ENCODE measurements around the gene PGLYRP4. TPM values are rescaled to one million over a fixed set of nuclear protein-coding genes. Genes with fewer than 3 reads are reported as not detected.

PGLYRP4 gene
- total and polyA plus RNA-seq, 3 experiments from 2014 or later: not detected

- no peak overlapping the region for H3K27ac Mint-ChIP-seq
- H3K36me3 Mint-ChIP-seq: peaks cover 0 to 5% (median 1%) of the 10 kb centered on the region in 3 donors
- H3K4me1 Mint-ChIP-seq: no peaks in the 10 kb centered on the region
- POLR2A ChIA-PET: no interaction called here
- Histone ChIP-seq H3K4me1 (ENCODE audit: insufficient read depth, low read length) (no peaks in the 10 kb centered on the region), H3K9me3 (ENCODE audit: low read length) (peaks cover 6% of the 10 kb centered on the region), H3K36me3 (ENCODE audit: insufficient read depth, low read length) (no peaks in the 10 kb centered on the region), H3K27me3 (ENCODE audit: insufficient read depth, low read length, poor library complexity, severe bottlenecking) (no peaks in the 10 kb centered on the region), H3K27ac (ENCODE audit: low read depth, low read length) (no peak overlapping the region), H3K4me3 (ENCODE audit: low read length) (no peak overlapping the region)
- peaks cover 8 to 38% of the 10 kb centered on the region in 2 donors for H3K27me3 Mint-ChIP-seq
- H3K4me3 Mint-ChIP-seq: no peak overlapping the region
- no peak for DNase-seq
- H3K9me3 Mint-ChIP-seq: peaks cover 0 to 12% (median 10%) of the 10 kb centered on the region in 5 donors
- CTCF ChIA-PET: no interaction called here
These were observed 37.9 kb upstream of the PGLYRP4 start for GRCh38 chr1:153386500-153386901.

GRCh38 chr1:153384958-153385580 is 36.4 kb upstream of the PGLYRP4 start:
- no peaks in the 10 kb centered on the region for H3K27me3 ChIP-seq (ENCODE audit: insufficient read depth, low read length, poor library complexity, severe bottlenecking)
- H3K9me3 Mint-ChIP-seq: peaks cover 2 to 18% (median 15%) of the 10 kb centered on the region in 5 donors
- no peaks in the 10 kb centered on the region for H3K36me3 ChIP-seq (ENCODE audit: insufficient read depth, low read length)
- CTCF ChIA-PET: no interaction called here
- peaks cover 0 to 10% (median 1%) of the 10 kb centered on the region in 3 donors for H3K36me3 Mint-ChIP-seq
- H3K27ac ChIP-seq (ENCODE audit: low read depth, low read length): no peak overlapping the region
- no peak overlapping the region for H3K4me3 Mint-ChIP-seq
- H3K27me3 Mint-ChIP-seq: peaks cover 7 to 40% of the 10 kb centered on the region in 2 donors
- H3K9me3 ChIP-seq (ENCODE audit: low read length): peaks cover 6% of the 10 kb centered on the region
- no peak overlapping the region for H3K4me3 ChIP-seq (ENCODE audit: low read length)
- H3K4me1 Mint-ChIP-seq: no peaks in the 10 kb centered on the region
- DNase-seq: no peak
- POLR2A ChIA-PET: no interaction called here
- H3K4me1 ChIP-seq (ENCODE audit: insufficient read depth, low read length): no peaks in the 10 kb centered on the region
- no peak overlapping the region for H3K27ac Mint-ChIP-seq

GRCh38 chr1:153380711-153381110 is 32.1 kb upstream of the PGLYRP4 start:
- ChIA-PET POLR2A (no interaction called here), CTCF (no interaction called here)
- H3K36me3 Mint-ChIP-seq: peaks cover 0 to 10% (median 0%) of the 10 kb centered on the region in 3 donors
- no peak overlapping the region for H3K27ac ChIP-seq (ENCODE audit: low read depth, low read length)
- DNase-seq: no peak
- H3K4me1 Mint-ChIP-seq: no peaks in the 10 kb centered on the region
- no peaks in the 10 kb centered on the region for H3K4me1 ChIP-seq (ENCODE audit: insufficient read depth, low read length)
- no peak overlapping the region for H3K4me3 ChIP-seq (ENCODE audit: low read length)
- H3K36me3 ChIP-seq (ENCODE audit: insufficient read depth, low read length): no peaks in the 10 kb centered on the region
- peaks cover 19 to 65% of the 10 kb centered on the region in 2 donors for H3K27me3 Mint-ChIP-seq
- H3K9me3 ChIP-seq (ENCODE audit: low read length): peaks cover 6% of the 10 kb centered on the region
- H3K9me3 Mint-ChIP-seq: peaks cover 2 to 18% (median 18%) of the 10 kb centered on the region in 5 donors
- H3K27me3 ChIP-seq (ENCODE audit: insufficient read depth, low read length, poor library complexity, severe bottlenecking): no peaks in the 10 kb centered on the region
- H3K4me3 Mint-ChIP-seq: no peak overlapping the region
- no peak overlapping the region for H3K27ac Mint-ChIP-seq

- no peaks in the 10 kb centered on the region for H3K36me3 ChIP-seq (ENCODE audit: insufficient read depth, low read length)
- H3K27me3 ChIP-seq (ENCODE audit: insufficient read depth, low read length, poor library complexity, severe bottlenecking): peaks cover 5% of the 10 kb centered on the region
- DNase-seq: no peak
- Mint-ChIP-seq H3K27ac (no peak overlapping the region), H3K4me1 (no peaks in the 10 kb centered on the region), H3K27me3 (peaks cover 20 to 71% of the 10 kb centered on the region in 2 donors), H3K36me3 (peaks cover 0 to 10% (median 0%) of the 10 kb centered on the region in 3 donors), H3K4me3 (no peak overlapping the region), H3K9me3 (peaks cover 2 to 18% (median 18%) of the 10 kb centered on the region in 5 donors)
- H3K4me1 ChIP-seq (ENCODE audit: insufficient read depth, low read length): no peaks in the 10 kb centered on the region
- CTCF ChIA-PET: no interaction called here
- POLR2A ChIA-PET: no interaction called here
- no peak overlapping the region for H3K27ac ChIP-seq (ENCODE audit: low read depth, low read length)
- H3K4me3 ChIP-seq (ENCODE audit: low read length): no peak overlapping the region
- H3K9me3 ChIP-seq (ENCODE audit: low read length): peaks cover 6% of the 10 kb centered on the region
These were observed 30.9 kb upstream of the PGLYRP4 start for GRCh38 chr1:153379591-153379990.

- ChIA-PET CTCF (interaction anchor here (1.4 kb wide), 1 partner anchor 22 kb away, joined by 5 read pairs; no protein-coding TSS in a partner anchor), POLR2A (no interaction called here)
- no peak within 1 kb of the TSS for H3K27ac Mint-ChIP-seq
- Histone ChIP-seq H3K27me3 (ENCODE audit: insufficient read depth, low read length, poor library complexity, severe bottlenecking) (peaks cover 5% of the 10 kb centered on the region), H3K4me3 (ENCODE audit: low read length) (no peak within 1 kb of the TSS), H3K4me1 (ENCODE audit: insufficient read depth, low read length) (no peaks in the 10 kb centered on the region), H3K27ac (ENCODE audit: low read depth, low read length) (no peak within 1 kb of the TSS), H3K36me3 (ENCODE audit: insufficient read depth, low read length) (no peaks in the 10 kb centered on the region), H3K9me3 (ENCODE audit: low read length) (no peaks in the 10 kb centered on the region)
- H3K36me3 Mint-ChIP-seq: no peaks in the 10 kb centered on the region
- H3K27me3 Mint-ChIP-seq: peaks cover 23 to 74% of the 10 kb centered on the region in 2 donors
- peaks cover 0 to 3% (median 0%) of the 10 kb centered on the region in 5 donors for H3K9me3 Mint-ChIP-seq
- H3K4me3 Mint-ChIP-seq: no peak within 1 kb of the TSS
- no peak for DNase-seq
- H3K4me1 Mint-ChIP-seq: no peaks in the 10 kb centered on the region
These were observed 26.9 kb upstream of the PGLYRP4 start, which contains the start of gene S100A12 for GRCh38 chr1:153375511-153375910. Gene S100A12 (minus strand): TSS chr1:153375621. CDS start chr1:153374592, 1,029 bp downstream.

GRCh38 chr1:153374071-153374470 is 25.4 kb upstream of the PGLYRP4 start:
- ChIA-PET CTCF (no interaction called here), POLR2A (no interaction called here)
- Mint-ChIP-seq H3K4me1 (no peaks in the 10 kb centered on the region), H3K9me3 (no peaks in the 10 kb centered on the region), H3K36me3 (no peaks in the 10 kb centered on the region), H3K27me3 (peaks cover 24 to 70% of the 10 kb centered on the region in 2 donors), H3K27ac (peak overlapping the region in 1 of 8 donors; percentile 25), H3K4me3 (no peak overlapping the region)
- Histone ChIP-seq H3K4me1 (ENCODE audit: insufficient read depth, low read length) (no peaks in the 10 kb centered on the region), H3K36me3 (ENCODE audit: insufficient read depth, low read length) (no peaks in the 10 kb centered on the region), H3K27ac (ENCODE audit: low read depth, low read length) (no peak overlapping the region), H3K4me3 (ENCODE audit: low read length) (no peak overlapping the region), H3K27me3 (ENCODE audit: insufficient read depth, low read length, poor library complexity, severe bottlenecking) (peaks cover 5% of the 10 kb centered on the region), H3K9me3 (ENCODE audit: low read length) (no peaks in the 10 kb centered on the region)
- no peak for DNase-seq

- Mint-ChIP-seq H3K4me1 (no peaks in the 10 kb centered on the region), H3K36me3 (no peaks in the 10 kb centered on the region), H3K27ac (no peak overlapping the region), H3K27me3 (peaks cover 22 to 55% of the 10 kb centered on the region in 2 donors), H3K4me3 (no peak overlapping the region), H3K9me3 (no peaks in the 10 kb centered on the region)
- no peak overlapping the region for H3K4me3 ChIP-seq (ENCODE audit: low read length)
- no peaks in the 10 kb centered on the region for H3K36me3 ChIP-seq (ENCODE audit: insufficient read depth, low read length)
- H3K9me3 ChIP-seq (ENCODE audit: low read length): no peaks in the 10 kb centered on the region
- no peak overlapping the region for H3K27ac ChIP-seq (ENCODE audit: low read depth, low read length)
- ChIA-PET CTCF (no interaction called here), POLR2A (no interaction called here)
- H3K4me1 ChIP-seq (ENCODE audit: insufficient read depth, low read length): no peaks in the 10 kb centered on the region
- H3K27me3 ChIP-seq (ENCODE audit: insufficient read depth, low read length, poor library complexity, severe bottlenecking): peaks cover 5% of the 10 kb centered on the region
- DNase-seq: no peak
These were observed 23.9 kb upstream of the PGLYRP4 start for GRCh38 chr1:153372571-153372970.

- Mint-ChIP-seq H3K27ac (no peak overlapping the region), H3K4me3 (no peak overlapping the region), H3K36me3 (no peaks in the 10 kb centered on the region), H3K4me1 (no peaks in the 10 kb centered on the region), H3K9me3 (no peaks in the 10 kb centered on the region), H3K27me3 (peaks cover 17 to 45% of the 10 kb centered on the region in 2 donors)
- CTCF ChIA-PET: no interaction called here
- H3K27ac ChIP-seq (ENCODE audit: low read depth, low read length): no peak overlapping the region
- no peaks in the 10 kb centered on the region for H3K36me3 ChIP-seq (ENCODE audit: insufficient read depth, low read length)
- no peak overlapping the region for H3K4me3 ChIP-seq (ENCODE audit: low read length)
- POLR2A ChIA-PET: no interaction called here
- no peak for DNase-seq
- H3K9me3 ChIP-seq (ENCODE audit: low read length): no peaks in the 10 kb centered on the region
- H3K27me3 ChIP-seq (ENCODE audit: insufficient read depth, low read length, poor library complexity, severe bottlenecking): peaks cover 5% of the 10 kb centered on the region
- no peaks in the 10 kb centered on the region for H3K4me1 ChIP-seq (ENCODE audit: insufficient read depth, low read length)
These were observed 22.6 kb upstream of the PGLYRP4 start for GRCh38 chr1:153371231-153371630.

Data from CD8-positive, alpha-beta memory T cell (primary cell).